Stimulated activated CD4-positive, alpha-beta T cell treated with anti-CD3 and anti-CD28 coated beads, Interleukin-1b, Interleukin-23, amount 100 ng/mL, for 48 hours (primary cell): ENCODE measurements around the gene HHLA2.
"Not testable (repeated sequence)": the region's sequence is repeated elsewhere in the genome, so short reads cannot be mapped to it uniquely, and the experiment has no call there.

ENCODE experiments used
- DNase-seq: peaks from one replicate; pipeline ENCODE4 v3.0.0-alpha.2; 2020

HHLA2 gene

DNA sequence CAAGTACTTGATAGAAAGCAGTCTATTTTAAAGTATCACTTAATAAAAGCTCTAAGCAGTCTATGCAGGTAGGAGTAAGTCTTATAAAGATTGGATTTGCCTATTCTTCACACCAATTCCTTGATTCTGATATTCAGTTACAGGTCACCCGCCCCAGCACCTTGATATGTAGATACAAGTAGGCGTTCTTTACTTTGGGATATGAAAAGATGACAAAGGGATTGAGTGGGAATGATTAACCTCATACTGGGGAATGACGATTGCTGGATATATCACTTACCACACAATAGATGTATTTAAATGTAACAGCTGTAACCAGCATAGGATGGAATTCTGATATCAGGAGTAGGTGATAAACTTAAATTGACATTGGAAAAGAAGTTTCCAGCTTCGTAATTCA, 47.1 kb downstream of the HHLA2 start:
- DNase-seq: no peak

DNA sequence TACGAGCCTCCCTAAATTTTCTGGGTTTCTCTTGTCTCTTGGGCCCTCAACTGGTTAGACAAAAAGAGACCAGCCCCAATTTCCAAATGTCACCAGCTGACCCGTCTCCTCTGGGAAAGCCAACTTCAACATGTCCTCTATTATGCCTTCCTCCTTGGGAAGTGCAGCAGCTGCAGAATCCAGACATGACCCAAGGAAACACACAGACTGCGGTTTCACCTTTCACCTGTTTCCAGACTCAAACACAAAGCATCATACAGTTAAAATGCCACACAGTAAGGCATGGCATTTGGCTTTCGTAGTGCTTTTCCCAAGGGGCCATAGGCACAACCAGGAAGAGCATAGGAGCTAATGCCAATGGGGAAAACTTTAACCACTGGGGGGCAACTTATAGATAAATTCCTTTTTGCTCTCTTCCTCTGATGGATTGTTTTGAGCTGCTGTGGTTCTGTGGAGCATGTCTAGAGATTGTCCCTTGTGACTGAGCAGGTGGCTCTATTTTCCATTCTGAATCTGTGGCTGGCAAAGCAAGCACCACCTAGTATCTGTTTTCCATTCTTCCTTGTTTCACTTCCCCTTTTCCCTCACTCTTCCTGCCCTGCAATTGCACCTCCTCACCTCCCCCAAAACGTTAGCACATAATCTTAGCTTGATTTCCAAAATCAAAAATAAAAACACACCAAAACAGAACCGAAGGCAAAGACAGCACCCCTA, 49.3 kb downstream of the HHLA2 start:
- no peak for DNase-seq

DNA sequence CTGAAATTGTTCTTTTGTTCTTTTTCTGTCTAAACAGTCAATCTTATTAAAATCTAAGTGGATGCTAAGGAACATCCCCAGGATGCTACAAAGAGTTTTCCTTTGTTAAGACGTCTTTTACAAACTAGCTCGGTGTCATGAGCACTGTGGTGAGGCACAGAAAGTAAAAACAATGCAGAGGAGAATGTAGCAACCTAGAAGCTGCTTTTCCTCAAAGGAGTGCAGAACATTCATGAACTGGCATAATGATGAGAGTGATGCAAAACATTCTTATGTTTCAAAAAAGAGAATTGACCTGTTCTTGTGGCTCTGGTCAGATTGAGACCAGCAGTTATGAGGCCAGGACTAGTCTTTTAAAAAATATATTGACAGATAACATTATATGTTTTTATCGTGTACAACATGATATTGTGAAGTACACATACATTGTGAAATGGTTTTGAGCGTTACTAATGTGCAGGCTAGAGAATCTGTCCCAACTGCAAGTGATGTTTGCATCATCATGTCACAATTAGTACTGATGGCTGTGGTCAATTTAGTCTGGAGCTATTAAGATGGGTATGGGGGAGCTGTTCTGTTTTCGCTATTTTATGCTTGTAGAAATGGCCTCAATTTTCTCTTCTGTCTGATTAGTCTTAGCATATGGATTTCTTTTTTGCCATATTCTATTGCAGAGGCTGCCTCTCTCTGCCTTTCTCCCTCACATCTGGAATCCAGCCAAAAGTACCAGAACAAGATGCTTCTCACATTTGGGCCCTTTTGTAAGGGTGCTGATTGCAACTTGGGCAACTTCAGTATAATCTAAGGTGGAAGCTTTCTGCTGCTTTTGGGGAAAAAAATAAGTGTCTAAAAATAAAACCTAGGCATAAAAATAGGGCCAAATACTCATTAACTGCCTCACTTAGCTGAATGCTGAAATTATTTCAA, 50.2 kb downstream of the HHLA2 start:
- DNase-seq: no peak

DNA sequence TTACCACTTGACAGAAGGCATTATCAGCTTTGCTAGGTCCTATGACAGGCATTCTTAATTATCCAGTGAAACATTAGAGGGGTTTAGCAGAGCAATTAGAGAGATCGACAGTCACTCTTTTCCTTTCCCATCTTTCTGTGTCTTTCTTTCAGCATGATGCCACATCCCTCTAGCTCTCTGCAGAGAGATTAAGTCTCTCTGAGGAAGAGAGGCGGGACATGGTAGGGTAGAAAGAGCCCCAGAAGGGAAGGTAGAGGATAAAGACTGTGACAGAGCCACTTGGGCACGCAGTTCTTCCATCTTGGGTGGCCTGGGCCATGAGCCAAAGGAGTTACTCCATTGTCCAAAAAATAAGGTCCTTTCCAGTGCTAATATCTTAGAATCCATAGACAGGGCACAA, 55.8 kb downstream of the HHLA2 start:
- no peak for DNase-seq

DNA sequence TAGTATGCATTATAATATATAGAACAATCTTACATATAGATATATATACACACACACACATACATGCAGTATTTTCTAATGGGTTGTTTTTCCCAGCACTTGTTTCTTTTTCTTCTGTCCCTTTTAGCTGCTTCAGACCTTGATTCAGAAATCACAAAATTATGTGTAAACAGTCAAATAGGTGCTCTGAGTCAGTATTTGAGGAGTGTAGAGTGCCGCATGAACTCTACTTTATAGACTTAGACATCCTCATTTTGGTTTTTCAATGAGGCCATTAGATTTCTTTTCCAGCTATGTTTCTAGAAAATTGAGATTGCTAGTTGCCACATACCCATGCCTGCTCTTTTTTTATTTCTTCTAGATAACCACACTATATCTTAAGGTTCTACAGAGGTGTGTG, 58.2 kb downstream of the HHLA2 start:
- DNase-seq: no peak

DNA sequence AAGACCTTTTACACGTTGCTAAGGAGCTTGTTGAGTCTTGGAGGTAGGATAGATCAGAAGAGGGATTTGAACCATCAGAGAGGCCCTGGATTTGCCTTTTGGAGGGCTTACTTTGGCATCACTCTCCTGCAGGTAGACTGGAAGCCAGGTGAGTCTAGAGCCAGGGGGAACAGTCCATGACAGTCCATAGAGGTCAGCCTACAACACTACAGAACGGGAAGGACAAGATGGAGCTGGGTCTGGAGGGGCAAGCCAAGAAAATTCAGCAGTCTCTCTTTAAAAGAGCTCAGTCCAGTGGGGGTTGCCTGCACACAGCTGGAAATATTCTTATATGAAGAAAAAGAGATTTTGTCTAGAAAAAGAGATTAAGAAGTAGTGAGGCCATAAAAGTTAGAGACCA, 60.7 kb downstream of the HHLA2 start:
- no peak for DNase-seq

DNA sequence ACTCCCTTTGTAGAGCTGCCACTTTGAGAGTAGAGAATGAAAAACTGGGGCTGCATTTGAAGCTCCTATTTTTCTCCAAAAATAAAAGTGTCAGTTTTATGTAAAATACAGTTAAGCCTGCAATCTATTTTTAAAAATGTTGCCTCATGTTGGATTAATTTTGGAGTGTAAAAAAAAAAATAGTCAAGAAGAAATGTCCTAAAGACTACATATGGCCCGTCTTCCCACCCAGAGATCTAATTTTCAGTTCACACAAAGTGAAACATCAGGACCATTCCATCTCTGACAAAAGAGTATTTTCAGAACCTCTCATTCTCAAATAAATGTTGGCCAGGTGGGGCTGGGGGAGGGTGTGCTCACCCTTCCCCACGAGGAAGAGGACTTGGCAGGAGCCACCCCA, 62.7 kb downstream of the HHLA2 start:
- DNase-seq: no peak

DNA sequence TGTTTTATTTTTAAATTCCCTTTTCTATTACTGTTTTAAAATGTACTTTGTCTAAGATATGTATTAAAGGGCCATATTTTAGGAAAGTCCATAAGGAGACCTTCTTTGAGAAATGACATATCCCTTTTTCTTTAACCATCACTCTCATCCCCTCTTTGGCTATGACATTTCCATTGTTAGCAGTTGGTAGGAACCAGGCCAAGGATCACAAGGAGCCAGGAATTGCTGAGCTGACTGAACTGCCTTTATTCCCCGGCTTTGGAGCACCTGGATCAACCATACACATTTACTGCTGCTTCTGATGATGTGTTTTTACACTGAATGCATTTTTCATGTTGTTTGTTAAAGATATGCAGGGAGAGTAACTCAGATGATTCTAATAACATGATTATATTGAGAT, 79.7 kb downstream of the HHLA2 start:
- no peak for DNase-seq

DNA sequence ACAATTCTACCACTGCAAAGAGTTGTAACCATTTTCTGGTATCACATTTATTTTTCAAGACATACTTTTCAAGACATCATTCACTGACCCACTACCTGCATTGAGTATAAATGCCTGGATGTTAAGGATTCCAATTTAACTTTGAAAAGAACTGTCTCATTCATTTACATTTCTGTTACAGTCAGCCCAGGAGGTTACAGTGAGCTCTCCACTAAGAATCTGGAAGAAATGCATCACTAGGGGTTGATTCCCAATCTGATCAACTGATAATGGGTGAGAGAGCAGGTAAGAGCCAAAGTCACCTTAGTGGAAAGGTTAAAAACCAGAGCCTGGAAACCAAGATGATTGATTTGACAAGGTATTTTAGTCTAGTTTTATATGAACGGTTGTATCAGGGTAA, 81.0 kb downstream of the HHLA2 start:
- no peak for DNase-seq

DNA sequence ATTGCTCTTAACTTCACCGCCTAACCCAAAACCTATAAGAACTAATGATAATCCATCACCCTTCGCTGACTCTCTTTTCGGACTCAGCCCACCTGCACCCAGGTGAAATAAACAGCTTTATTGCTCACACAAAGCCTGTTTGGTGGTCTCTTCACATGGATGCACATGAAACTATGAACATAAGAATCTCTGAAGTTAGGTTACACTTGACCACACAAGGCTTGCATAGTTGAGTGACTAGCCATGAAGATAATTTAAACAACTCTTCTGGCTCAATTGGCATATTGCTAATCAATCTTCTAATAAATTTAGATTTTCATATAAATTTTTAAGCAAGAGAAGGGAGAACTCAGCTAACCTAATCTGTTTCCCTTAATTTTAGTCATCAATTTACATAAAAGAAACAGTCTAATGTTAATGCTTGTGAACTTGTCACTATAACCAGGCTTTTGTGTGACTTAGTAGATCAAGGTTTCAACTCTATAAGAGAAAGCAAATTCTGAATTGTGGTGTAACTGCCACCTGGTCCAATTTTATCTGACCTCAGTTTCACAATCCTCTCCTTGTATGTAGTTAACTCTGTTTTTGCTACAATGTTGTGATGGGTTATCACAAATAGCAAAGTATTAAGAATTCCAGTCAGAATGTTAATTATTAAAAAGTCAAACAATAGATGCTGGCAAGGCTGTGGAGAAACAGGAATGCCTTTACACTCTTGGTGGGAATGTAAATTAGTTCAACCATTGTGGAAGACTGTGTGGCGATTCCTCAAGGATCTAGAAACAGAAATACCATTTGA, 82.0 kb downstream of the HHLA2 start:
- no peak for DNase-seq

DNA sequence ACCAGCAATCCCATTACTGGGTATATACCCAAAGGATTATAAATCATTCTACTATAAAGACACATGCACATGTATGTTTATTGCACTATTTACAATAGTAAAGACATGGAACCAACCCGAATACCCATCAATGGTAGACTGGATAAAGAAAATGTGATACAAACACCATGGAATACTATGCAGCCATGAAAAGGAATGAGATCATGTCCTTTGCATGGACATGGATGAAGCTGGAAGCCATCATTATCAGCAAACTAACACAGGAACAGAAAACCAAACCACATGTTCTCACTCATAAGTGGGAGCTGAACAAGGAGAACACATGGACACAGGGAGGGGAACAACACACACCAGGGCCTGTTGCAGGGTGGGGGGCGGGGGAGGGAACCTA, 82.6 kb downstream of the HHLA2 start:
- not testable (repeated sequence) for DNase-seq

DNA sequence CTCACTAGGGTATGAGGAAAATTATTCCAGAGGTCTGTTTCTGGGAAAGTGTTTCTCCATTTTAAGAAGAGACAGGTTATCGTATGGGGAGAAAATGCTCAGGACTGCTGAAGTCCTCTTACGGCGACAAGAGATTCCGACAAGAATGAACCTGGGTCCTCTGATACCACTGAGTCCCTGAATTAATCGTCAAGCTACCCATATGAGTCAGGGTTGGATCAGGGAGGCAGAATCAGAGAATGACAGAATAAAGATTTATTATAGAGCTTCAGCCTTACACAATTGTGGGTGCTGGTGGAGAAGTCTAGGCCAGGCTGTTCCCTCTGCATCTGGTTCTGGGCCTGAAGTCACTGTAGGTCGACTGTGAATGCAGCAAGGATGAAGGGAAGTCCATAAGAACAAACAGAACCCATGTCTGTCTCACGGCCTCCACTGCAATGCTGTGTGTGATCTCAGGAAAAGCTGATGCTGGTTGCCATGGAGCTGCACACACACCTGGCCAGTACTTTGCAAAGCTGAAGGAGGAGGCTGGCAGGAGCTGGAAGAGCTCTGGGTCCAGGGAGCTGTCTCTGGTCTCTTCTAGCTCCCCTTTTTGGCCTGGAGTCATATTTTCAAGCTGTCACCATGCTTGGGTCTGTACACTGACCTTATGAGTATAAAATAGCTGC, 83.9 kb downstream of the HHLA2 start:
- no peak for DNase-seq

DNA sequence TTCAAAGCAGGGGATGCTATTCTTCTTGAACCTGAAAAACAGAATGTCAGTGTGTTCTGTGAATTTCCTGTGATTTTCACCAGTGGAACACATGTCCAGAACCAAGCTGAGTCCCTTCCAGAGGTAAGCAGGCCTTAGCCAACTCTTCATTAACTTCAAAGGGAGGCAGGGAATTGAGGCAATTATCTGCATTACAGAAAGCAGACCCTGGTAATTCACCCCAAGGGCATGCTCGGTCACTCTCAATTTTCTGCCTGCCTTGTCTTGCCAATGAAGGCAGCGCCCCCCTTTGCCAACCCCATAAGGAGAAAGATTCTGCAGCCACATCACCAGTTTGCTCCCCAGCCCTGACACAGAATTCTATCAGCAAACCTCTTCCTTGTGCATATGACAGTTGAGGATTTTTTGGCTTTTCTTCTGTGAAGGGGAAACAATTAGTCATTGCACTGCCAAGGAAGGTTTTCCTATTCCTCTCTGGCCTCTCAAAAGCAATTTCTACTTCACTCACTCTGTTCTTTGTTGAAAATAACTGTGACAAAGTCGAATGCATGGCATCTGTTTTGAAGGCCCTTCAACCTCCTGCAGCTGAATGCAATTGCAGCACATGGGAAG, 85.3 kb downstream of the HHLA2 start:
- no peak for DNase-seq

DNA sequence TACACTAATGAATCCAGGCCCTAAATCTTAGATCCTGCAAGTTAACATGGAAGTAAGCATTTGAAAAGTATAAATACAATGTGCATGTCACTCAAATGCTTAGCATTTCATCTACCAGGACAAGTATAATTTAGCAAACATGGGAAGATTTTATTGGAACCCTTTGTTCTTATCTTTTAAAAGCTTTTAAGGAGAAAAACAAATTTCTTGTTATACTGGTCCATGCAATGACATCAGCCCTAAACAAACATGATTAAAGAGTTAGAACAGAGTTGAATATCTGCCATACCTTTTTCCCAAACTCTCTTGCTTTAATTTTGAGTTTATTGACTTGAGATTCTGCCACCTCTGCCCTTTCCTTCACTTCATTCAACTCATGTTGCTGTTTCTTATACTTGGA, 87.0 kb downstream of the HHLA2 start:
- DNase-seq: no peak

DNA sequence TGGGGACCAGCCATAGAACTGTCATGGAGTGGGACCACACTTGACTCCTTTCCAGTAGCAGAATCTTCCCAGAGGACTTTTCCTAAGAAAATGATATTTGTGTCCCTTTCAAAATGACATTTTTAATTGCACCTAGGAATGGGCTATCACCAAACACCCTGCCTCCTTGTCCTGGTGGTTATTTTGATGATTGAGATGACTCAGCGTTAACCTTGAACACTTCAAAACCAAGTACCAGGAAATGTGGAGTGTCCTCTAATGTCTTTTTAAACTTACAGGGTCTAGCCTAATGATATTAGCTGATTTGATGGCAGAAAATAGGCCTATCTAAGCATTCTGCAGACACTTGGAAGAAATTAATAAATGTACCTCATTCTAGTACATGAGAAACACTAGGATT, 90.7 kb downstream of the HHLA2 start:
- no peak for DNase-seq

DNA sequence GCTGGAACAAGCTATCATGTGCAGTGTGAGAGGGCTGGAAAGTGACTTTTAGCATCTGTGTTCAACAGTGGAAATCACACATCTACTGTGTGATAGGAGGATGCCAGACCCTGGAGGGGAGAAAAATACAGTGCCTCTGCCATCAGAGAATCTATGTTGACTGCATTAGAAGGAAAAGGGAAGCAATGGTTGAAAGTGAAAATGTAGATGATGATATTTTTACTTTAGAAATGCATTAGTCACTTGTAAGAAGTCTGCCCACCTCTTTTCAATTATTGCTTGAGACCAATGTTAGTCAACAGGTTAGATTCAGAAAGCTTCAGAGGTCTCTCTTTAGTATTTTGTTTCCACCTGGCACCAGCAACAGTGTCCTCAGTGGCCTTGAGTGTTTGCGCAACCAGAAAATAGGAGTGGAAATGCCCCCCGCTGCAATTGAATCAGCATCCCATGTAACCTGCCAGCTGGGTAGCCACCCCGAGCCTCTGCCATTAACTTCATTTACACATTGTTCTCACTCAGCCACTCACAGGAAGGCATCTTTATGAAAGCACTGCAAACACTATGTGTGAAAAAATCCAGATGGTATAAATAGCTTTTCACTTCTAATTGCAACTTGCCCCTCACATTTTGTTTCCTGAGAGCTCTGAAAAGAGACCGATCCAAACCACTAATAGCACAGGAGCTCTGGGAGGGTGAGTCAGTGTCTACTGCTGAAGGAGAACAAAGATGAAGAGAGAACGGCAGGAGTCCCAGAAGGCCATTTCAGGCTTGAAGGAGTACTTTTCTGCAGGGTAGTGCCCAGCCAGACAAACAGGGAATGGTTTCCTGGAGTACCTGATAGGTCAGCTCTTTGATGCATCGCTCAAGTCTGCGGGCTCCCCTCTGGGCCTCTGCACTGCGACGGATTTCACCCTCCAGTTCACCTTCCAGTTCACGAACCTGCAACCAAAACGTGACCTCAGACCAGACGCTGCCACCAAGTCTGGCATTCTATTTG, 92.1 kb downstream of the HHLA2 start:
- peak; percentile 8 for DNase-seq

DNA sequence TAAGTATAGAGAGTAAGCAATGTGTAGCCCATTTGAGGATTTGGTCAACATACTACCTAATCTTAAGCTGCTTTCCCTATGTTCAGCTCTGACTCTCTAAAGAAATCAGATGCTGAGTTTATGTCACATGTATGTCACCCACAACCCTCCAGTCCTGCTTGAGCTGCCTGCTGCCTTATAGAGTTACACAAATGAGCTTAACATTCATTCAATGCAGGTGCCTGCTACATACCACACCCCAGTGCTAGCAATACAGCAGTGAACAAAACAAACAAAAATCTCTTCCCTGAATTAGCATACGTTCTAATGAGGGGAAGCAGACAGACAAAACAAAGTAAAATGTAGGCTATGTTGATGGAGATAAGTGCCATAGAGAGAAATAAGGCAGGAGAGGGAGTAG, 93.0 kb downstream of the HHLA2 start:
- DNase-seq: no peak

DNA sequence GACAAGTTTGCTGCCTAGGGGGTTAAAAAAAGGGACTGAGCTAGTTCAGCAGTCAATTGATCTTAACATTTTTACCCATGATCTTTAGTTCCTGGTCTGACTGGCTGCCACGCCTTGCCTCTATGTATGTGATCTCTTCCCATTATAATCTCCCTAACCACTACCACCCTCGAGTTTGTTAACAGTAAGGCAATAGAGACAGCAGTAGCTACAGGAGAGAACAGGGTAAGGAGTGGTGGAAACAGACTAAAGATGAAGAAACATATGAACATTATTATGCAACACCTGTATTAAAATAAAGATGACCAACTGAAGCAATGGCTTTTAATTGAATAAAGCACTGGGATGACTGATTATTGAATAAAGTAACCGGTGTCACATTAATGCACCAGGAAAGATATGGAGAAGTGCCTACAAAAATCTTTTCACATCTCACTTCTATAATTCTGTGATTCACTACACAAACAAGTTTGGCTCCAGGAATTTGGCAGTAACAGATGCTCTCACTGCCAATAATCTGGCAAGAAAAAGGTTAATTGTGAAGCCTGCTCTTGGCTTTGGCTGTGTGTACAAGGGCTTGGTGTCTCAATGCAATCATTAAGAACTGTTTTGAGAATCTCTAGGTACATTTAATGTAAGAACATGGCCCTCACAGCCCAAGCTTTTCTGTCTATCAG, 95.7 kb downstream of the HHLA2 start:
- DNase-seq: no peak

DNA sequence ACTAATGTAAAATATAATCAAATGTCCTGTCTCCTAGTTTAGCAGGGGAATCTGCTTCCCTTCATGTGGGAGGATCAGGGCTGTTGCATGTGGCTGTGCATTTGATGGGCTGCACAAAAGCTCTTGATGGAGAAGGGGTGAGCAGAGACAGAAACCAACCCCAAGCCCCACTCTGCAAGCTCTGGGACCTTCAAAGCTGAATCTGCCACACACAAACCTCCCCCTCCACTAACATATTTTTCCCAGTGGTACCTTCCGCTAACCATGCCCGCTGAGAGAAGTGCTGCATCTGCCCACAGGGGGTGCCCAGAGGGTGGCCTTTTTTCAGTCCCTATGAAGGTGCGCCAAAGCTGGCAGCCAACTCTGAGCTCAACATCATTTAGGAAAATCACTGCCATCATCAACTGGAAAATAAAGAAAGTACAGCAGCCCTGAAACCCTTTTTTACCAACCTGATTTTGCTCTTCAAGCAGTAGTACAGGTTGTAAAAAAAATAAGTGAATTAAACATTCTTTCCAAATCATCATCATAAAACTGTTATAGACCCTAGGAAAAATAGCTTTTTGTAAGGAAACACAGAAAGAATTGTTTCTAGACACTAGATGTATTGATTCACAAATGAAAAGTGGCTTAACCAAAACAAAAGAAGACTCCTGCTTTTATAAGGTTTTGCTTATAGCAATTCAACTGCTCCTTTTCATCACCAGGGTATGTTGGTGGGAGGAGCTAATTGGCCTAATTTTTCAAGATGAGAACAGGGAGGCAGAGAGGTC, 97.0 kb downstream of the HHLA2 start:
- DNase-seq: no peak

DNA sequence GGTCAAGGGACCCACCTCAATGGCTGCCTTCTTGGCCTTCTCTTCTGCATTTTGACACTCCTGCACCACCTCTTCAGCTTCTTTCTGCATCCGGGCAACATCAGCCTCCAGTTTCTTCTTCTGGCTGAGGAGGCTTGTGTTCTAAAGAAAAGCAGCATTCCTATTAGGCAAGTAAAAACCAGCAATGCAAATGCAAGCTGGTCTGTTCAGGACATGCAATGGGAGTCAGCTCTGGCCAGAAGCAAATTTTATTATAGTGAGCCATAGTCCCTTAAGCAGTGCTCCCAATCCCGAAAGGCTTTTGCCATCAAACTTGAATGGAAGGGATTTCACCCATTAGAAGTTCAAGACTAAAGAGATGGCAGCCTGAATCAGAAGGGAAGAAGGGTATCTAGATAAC, 97.7 kb downstream of the HHLA2 start:
- no peak for DNase-seq
